NCI-H2196 treated with DMSO at 0.1 percent for 48 hours (cell line): ENCODE data around the gene SLC6A8.

ENCODE experiments used
- DNase-seq: peaks from one replicate; lab custom pipeline; 2025; ENCODE audit not compliant: unreplicated experiment; lab: John Stamatoyannopoulos, UW

Gene SLC6A8

GRCh38 chrX:153687121-153688039 is at the start of gene SLC6A8:
SLC6A8 (plus strand) TSS chrX:153687926; CDS start chrX:153688575, 649 bp downstream.
- peak; percentile 14 for DNase-seq

DNA sequence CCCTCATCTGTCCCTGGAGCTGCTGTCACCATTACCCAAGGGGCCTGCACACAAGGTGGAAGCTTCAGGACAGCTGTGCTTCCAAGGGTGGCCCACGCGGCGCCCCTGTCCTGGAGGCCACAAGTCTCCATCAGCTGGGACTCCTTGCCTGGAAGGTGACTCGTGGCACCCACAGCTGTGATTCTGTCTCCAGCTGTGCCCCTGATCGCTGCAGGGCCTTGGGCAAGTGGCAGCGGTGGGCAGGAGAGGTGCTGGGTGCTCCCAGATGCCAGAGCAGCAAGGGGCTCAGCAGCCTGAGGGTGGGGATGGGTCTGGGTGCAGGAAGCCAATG is 49.7 kb upstream of the SLC6A8 start:
- no peak for DNase-seq

- no peak for DNase-seq
Observed at GRCh38 chrX:153638436-153639176, 49.1 kb upstream of the SLC6A8 start.

GRCh38 chrX:153639177-153640044 is 48.3 kb upstream of the SLC6A8 start:
- DNase-seq, result no peak

DNA sequence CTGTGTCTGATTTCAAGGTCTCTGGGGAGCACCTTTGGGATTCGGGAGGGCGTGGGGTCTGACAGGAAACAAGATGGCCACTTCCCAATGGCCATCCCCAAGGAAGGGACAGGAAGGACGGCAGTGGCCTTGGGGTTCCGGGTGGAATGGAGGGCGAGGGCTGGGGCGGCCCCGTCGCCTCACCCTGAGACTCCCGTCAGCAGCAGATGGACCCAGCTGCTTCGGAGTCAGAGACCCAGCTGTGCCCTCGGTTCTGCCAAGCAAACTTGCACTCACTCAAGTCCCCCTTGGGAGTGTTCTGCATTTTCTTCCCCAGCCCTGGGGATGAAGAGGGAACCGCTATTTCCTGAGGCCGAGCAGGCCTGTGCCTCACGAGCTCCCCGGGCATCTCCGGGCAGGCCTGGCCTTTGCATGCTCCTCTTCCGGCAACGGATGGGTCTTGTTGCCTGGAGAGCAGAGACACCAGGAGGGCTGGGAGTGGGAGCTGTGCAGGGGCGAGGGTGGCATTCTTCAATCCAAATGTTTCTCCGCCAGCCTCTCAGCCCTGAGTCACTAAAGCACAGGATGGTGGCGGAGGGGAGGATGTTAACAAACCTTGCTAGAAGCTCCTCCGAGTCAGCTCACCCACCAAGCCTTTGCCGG is 47.6 kb upstream of the SLC6A8 start:
- DNase-seq, result no peak

- DNase-seq, result no peak
Observed at GRCh38 chrX:153640736-153641575, 46.8 kb upstream of the SLC6A8 start.

DNA sequence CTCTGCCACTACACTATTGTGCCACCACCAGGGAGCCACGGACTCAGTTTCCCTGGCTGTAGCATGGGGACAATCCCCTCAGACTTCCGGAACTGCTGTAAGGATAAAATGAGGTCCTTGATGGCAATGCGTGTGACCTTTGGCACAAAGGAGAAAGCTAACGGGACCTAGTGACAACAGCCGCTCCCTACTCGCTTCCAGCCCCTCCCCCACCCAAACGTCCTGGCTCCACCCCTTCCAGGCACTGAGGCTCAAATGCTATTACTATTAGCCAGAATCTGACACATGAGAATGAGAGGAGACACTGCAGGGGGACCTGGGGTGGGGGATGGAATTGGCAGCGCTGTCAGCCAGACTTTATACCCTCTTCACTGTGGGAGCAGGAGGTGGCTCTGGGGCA is 46.1 kb upstream of the SLC6A8 start:
- no peak for DNase-seq

- DNase-seq, result no peak
Observed at GRCh38 chrX:153642051-153642654, 45.6 kb upstream of the SLC6A8 start.

- no peak for DNase-seq
Observed at GRCh38 chrX:153642655-153643430, 44.9 kb upstream of the SLC6A8 start.

- no peak for DNase-seq
Observed at GRCh38 chrX:153643431-153644351, 44.0 kb upstream of the SLC6A8 start.

DNA sequence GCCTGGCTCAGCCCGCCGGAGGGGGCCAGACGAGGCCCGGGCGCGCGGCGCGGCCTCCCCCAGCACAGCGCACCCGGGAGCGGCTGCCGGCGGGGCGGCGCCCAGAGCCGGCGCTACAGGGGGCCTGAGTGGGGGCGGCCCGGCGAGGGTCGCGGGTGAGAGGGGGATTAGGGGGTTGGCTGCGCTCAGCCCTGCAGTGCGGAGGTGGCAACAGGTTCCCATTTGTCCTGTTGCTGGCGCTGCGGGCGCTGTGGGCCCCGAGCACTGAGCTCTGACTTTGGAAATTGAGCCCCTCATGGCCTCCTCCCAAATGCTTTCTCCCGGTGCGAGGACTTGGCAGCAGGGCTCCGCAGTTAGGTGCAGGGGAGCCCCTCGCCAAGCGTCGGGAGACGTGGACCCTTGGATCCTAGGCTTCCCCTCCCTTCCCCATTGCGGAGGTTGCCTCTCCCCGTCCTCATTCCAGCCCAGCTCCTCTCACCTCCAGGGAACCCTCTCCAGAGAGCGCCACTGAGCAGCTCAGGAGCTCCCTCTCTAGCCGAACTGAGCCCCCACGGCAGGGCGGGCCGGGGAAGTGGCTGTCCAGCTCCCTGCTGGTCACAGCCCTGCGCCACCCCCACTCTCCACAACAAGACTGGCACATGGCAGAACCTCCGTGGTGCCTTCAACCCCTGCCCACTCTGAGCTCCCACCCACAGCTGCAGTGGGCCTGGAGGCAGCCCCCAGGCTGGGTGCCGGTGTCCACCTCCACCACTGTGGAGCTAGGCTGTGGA is 43.2 kb upstream of the SLC6A8 start:
- no peak for DNase-seq

GRCh38 chrX:153645151-153645550 is 42.6 kb upstream of the SLC6A8 start:
- no peak for DNase-seq

DNA sequence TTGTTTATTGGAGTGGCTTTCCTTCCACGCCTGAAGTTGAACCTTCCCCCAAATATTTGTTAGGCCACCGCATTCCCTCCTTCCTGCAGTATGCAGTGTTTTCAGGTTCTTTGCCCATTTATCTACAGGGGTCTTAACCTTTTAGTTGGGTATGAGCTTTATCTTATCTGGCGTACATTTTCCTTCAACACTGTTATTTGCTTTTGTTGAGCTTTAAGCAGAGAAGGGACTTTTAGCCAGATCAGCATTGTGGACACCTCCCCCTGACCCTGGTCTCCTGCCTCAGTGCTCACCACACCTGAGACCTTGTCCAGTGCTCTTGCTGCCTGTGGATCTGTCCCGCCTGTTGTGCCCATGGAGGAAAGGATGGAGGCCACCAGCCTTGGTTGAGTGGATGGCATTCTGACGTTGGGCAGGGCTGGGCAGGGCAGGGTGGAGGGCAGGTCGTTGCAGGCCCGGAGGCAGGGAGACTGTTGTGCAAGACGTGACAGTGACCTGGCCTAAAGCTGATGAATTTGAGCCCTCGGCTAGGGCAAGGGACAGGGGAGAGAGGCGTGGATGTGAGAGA is 41.7 kb upstream of the SLC6A8 start:
- no peak for DNase-seq

DNA sequence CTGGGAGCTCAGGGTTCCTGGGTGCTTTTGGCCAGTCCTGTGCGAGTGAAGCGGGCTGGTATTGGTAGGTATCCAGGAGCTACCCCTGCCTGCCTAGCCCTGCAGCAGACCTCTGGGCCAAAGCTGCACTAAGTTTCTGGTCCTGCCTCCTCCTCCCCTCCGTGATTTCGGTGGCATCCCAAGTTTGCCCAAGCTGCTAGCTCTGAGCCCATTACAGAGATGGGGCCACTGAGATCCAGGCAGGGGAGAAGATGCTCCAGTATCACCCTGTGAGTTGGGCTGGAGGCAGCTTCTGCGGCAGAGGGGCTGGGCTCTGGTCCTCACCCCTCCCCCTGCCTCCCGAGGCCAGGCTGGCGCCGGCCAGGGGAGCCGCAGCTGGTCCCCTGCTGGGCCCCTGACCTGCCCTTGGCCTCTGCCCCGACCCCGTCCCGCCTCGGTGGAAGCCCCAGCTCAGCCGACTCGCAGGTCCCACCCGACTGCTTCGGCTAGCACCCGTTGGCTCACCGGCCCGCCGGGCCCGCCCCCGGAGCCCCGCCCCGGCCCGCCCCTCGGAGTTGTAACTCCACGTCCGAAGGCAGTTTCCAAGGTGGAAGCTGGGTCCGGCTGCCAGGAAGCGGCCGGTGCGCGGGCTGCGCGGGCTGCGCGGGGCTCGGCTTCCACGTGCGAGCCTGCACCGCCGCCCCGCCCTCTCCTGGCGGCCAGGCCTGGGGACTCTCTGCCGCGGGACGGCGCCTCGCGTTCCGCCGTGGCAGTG is 40.9 kb upstream of the SLC6A8 start, which contains the start of gene DUSP9:
TSS of gene DUSP9 (plus strand) at position 584 of the 754 bp plus-strand sequence. CDS start 751 bp downstream, outside the sequence.
- no peak for DNase-seq

DNA sequence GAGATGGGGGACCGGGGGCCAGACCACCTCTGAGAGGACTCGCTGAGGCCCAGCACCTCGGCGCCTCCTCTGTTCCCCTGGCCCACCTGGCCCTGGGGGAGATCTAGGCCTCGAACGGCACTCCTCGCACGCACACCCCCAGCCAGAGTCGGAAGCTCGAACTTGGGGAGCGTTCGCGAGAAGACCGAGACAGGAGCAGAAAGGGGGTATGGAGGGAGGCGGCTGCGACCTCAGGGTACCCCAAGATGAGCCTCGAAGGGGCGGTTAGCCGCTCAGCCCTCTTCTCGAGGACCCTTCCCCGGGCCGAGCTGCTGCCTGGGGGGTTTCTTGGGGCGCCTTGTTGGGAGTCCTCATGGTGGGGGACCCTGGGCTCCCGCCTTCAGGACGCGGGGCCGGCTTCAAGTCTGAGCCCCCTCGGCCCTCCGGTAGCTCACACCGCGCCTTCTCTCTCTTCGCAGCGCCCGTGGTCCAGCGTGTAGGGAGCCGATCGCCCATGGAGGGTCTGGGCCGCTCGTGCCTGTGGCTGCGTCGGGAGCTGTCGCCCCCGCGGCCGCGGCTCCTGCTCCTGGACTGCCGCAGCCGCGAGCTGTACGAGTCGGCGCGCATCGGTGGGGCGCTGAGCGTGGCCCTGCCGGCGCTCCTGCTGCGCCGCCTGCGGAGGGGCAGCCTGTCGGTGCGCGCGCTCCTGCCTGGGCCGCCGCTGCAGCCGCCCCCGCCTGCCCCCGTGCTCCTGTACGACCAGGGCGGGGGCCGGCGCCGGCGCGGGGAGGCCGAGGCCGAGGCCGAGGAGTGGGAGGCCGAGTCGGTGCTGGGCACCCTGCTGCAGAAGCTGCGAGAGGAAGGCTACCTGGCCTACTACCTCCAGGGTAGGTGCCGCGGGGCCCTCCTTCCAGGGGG is 40.0 kb upstream of the SLC6A8 start:
- DNase-seq, result no peak
